NT2/D1 (cell line): ENCODE measurements around the gene TMPRSS9.

Experiments
- SUZ12 ChIP-seq: IDR thresholded peaks from 2 replicates; pipeline ENCODE4 v1.6.1; 2011; ENCODE audit not compliant: insufficient read length, insufficient read depth; ENCODE audit errors: extremely low read depth
- YY1 ChIP-seq: IDR thresholded peaks from 2 replicates; pipeline ENCODE4 v1.6.1; 2011; ENCODE audit not compliant: insufficient read length, insufficient read depth
- ZNF274 ChIP-seq: IDR thresholded peaks from 2 replicates; pipeline ENCODE4 v1.6.1; 2011; ENCODE audit warnings: mild to moderate bottlenecking, low read depth, low read length

GRCh38 chr19:2392366-2392765, 32.3 kb downstream of the TMPRSS9 start:
- no peak for TF ChIP-seq YY1
- TF ChIP-seq ZNF274: no peak
- TF ChIP-seq SUZ12: no peak
